ENCODE results near the gene IL1RAPL1. TPM values are rescaled to one million over a fixed set of nuclear protein-coding genes. Genes with fewer than 3 reads are reported as not detected.

IL1RAPL1 gene
- polyA plus RNA-seq, 2 of the 4 experiments (the other 2 are of a cell fraction), result not detected

GRCh38 chrX:29926056-29926455 lies 1338.8 kb downstream of the IL1RAPL1 start:
- Histone ChIP-seq H3K4me3 (no peak overlapping the region), H3K4me1 (no peaks in the 10 kb centered on the region), H3K4me2 (no peak overlapping the region), H3K27ac (no peak overlapping the region), H3K9me3 (no peaks in the 10 kb centered on the region)
- TF ChIP-seq PBX3 (IDR thresholded peaks at IDR 0.05) (no peak), MYC (IDR thresholded peaks at IDR 0.05; ENCODE audit: borderline replicate concordance, low read length) (no peak), ESRRA (IDR thresholded peaks at IDR 0.05; ENCODE audit: borderline replicate concordance, low read length) (no peak), ELK1 (IDR thresholded peaks at IDR 0.05; ENCODE audit: low read depth, low read length) (no peak), SREBF2 (IDR thresholded peaks at IDR 0.05) (no peak), SMC3 (IDR thresholded peaks at IDR 0.05) (no peak), GATA3 (IDR thresholded peaks at IDR 0.05; ENCODE audit: borderline replicate concordance) (no peak)
- no peak for DNase-seq (ENCODE audit: low read depth in 1 of 2, low spot score in 1 of 2)
- 26% methylated on average over 1 of the region's 1 CpG for whole genome bisulfite sequencing (ENCODE audit: missing lambda C conversion rate)
- no peak for FAIRE-seq
- ChIA-PET CTCF (no interaction called here), POLR2A (no interaction called here)
- ATAC-seq, result no peak

GRCh38 chrX:29926659-29927058 lies 1339.4 kb downstream of the IL1RAPL1 start:
- no peak for TF ChIP-seq NFE2L2 (conservative IDR thresholded peaks at IDR 0.05; ENCODE audit: low read length)
- no peak for TF ChIP-seq BCL3 (IDR thresholded peaks at IDR 0.05)
- TF ChIP-seq TFCP2L1 (CRISPR knock-in tag; IDR thresholded peaks at IDR 0.05), result no peak
- TF ChIP-seq EHF (CRISPR knock-in tag; IDR thresholded peaks at IDR 0.05), result no peak
- TF ChIP-seq REST (IDR thresholded peaks at IDR 0.05), result no peak
- no peak for TF ChIP-seq RFX5 (IDR thresholded peaks at IDR 0.05)
- no peak for TF ChIP-seq CEBPB (IDR thresholded peaks at IDR 0.05)
- no peak for TF ChIP-seq HEYL (CRISPR knock-in tag; IDR thresholded peaks at IDR 0.05)
- TF ChIP-seq FOSB (CRISPR knock-in tag; IDR thresholded peaks at IDR 0.05), result no peak
- TF ChIP-seq CHD2 (IDR thresholded peaks at IDR 0.05; ENCODE audit: low read length, partially characterized antibody), result no peak
- TF ChIP-seq SREBF2 (IDR thresholded peaks at IDR 0.05), result no peak
- no peak for TF ChIP-seq RAD21 (conservative IDR thresholded peaks at IDR 0.05 in 1 of 2, IDR thresholded peaks at IDR 0.05 in 1 of 2)
- Histone ChIP-seq H3K4me1 (no peaks in the 10 kb centered on the region), H3K27ac (no peak overlapping the region), H3K9me3 (no peaks in the 10 kb centered on the region), H3K4me2 (no peak overlapping the region), H3K4me3 (no peak overlapping the region)
- peak; percentile 72 for FAIRE-seq
- ChIA-PET POLR2A (no interaction called here), CTCF (no interaction called here)
- ATAC-seq, result no peak
- WGBS (ENCODE audit: missing lambda C conversion rate), result 13% methylated on average over 2 of the region's 2 CpGs
- DNase-seq (ENCODE audit: low read depth in 1 of 2, low spot score in 1 of 2), result no peak
